Activated CD8-positive, alpha-beta memory T cell treated with anti-CD3 and anti-CD28 coated beads for 24 hours (primary cell): ENCODE results near the gene ATP2C2.

Source experiments
- DNase-seq: peaks from one replicate; pipeline ENCODE4 v3.0.0-alpha.2; 2020

The ATP2C2 gene

DNA sequence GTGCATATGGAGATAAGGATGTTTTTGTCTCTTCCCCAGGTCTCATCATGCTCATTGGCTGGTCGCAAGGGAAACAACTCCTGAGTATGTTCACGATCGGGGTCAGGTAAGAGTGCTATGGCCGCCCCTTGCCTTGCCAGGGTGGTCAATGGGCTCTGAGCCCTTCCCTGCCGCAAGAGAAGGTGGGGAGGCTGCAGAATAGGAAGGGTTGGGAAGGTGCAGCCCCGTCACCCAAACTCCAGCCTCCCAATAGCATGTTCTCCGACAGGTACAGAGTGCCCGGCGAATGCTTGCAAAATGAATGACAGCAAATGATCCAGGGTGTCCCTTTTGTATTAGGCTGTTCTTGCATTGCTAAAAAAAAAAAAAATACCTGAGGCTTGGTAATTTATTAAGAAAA is 57.4 kb downstream of the ATP2C2 start:
- DNase-seq = no peak

DNA sequence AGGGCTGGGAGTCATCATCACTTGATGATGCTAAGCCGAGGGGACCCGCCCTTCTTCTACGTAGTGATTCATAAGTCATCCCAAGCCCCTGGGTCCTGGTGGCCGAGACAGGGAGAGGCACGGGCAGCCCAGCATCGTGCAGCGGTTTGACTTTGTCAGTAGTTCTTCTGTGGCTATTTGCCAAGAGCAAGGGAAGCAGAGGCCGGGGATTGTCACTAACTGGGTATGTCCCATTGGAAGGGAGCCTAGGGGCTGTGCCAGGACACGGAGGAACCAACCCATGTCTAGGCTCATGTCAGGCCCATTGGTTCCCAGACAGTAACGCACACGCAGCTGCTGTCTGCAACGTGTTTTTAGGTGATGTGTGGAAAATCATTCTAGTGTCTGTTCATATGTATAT is 58.5 kb downstream of the ATP2C2 start:
- DNase-seq = no peak

DNA sequence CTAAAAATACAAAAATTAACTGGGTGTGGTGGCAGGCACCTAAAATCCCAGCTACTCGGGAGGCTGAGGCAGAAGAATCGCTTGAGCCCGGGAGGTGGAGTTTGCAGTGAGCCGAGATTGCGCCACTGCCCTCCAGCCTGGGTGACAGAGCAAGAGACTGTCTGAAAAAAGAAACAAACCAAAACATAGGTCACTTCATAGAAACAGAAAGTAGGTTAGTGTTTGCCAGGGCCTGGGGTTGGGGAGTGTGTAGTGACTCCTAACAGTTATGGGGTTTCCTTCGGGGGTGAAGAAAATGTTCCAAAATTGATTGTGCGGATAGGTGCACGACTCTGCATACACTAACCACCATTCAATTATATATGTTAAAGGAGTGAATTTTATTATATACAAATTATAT is 59.2 kb downstream of the ATP2C2 start:
- DNase-seq = no peak

DNA sequence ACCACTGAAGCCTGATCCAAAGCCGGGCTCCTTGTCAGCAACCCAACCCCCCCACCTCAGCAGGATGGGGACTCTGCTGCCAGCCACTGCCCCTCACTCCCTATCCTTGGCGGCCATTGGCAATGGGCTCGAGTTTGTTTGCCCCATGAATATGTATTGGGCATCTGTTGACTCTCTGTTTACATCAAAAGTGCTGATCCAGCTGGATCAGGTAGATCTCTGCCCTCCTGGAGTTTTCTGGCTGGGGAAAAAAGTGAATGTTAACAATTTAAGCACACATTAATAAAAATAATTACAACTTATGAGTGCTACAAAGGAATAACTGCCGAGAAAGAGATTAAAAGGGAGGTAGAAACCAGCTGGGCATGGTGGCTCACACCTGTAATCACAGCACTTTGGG is 62.5 kb downstream of the ATP2C2 start:
- DNase-seq = no peak

DNA sequence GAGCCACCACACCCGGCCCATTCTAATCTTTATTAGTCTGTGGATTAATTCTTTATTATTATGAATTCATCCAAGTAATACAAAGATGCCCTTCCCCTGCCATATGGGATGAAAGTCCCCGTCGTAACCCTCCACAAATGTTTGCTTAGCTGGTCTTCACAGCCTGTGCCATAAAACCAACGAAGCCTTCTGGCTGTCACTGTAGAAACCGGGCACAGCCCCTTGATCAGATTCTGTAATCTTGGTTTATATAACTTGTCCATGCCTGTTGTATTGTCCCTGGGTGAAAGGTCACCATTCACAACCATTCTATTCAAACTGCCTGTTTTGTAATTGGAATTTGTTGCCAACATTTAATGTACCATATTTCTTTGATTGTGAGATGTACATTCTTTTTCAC is 66.5 kb downstream of the ATP2C2 start:
- DNase-seq = no peak

DNA sequence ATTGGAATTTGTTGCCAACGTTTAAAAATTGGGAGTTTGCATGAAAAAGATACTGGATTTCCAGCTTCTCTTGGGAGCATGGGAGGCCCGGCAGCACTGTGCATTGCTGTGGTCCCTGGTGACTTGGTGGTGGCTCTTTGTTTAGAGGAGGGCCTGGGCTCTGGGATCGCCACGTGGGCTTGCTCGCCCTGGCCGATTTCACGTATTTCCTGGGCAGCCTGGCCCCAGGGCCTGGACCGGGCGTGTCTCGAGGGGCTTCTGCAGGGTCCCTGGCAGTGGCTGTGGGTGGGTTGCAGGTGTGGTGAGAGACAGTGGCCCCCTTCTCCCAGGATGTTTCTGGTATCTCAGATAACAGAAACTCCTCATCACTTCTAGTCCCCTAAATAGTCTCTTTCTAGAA is 67.9 kb downstream of the ATP2C2 start:
- DNase-seq = no peak

DNA sequence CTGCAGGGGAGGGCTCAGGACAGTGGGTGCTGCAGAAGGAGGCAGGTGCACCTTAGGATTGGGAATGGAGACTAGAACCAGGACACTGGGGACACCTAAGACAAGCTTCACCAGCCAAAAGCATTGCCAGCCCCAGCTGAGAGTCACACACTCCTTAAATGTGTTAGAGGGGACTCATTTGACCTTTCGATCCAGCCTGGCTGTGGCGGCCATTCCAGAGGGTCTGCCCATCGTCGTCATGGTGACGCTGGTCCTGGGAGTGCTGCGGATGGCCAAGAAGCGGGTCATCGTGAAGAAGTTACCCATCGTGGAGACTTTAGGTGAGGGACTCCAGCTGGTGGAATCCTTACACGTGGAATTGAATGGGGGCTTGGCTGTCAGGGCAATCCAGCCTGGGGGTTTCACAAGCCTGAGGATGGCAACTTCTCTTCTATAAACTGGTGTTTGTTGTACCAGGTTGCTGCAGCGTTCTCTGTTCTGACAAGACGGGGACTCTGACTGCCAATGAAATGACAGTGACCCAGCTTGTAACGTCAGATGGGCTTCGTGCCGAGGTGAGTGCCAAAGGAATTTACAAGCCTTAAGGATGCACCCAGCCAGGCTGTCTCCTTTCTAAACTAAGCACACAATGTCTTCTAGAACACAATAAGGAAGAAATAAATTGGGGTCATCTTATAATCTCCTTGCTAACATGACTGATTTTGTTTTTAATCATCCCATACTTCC is 70.8 kb downstream of the ATP2C2 start:
- DNase-seq = no peak

DNA sequence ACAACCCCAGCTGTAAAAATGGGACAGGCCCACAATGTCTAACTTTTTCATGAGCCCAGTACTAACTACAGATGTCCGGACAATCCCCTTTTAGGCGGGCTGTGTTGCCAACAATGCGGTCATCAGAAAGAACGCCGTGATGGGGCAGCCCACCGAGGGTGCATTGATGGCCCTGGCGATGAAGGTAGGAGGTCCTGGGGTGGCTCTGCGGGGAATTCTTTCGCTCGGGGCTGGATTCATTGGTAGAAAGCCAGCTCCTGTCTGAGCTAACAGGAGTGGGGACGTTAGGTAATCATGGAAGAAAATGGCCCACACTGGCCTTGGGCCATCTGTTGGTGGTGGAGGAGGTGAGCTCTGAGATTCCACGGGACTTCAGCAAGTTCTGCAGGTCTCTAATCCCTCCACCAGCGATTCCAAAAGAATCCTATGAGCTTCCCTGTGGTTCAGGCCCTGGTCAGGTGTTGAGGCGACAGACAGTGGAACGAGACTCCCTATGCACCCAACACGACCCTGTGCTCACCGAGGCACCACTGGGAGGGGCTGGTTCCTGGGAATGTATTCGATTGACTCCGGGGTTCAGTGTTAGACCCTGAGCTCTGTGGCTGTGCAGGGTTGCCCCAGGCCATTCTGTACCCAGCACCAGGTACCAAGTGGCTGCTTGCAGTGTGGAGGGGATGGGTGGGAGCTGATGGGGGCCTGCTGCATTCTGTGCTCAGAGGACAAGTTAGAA is 74.2 kb downstream of the ATP2C2 start:
- no peak for DNase-seq

DNA sequence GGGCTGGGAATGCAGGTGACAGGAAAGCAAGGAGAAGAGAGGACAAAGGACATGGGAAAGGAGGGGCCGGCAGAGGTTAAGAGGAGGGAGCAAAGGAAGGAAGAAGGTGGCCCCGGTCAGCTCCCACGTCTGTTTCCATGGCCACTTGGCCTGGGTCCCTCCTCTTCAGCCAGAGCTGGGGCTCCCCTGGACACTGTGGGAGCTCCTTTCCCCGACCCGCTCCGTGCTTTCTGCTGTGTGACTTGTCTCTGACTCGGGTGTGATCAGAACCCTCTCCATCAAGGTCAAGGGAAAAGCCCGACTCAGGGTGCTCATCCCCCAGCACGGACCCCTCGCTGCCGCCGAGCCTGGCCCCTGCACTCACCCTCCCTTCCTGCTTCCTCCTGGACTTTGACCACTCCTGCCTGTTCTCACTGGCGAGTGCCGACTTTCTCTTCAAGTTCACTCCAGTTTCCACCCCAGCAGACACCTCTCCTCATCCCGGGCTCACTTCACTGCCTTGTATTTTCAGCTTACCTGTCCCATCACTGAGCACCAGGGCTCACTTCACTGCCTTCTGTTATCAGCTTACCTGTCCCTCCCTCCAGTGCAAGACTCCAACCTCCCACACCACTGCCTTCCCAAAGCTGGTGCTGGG is 74.9 kb downstream of the ATP2C2 start:
- DNase-seq = no peak

DNA sequence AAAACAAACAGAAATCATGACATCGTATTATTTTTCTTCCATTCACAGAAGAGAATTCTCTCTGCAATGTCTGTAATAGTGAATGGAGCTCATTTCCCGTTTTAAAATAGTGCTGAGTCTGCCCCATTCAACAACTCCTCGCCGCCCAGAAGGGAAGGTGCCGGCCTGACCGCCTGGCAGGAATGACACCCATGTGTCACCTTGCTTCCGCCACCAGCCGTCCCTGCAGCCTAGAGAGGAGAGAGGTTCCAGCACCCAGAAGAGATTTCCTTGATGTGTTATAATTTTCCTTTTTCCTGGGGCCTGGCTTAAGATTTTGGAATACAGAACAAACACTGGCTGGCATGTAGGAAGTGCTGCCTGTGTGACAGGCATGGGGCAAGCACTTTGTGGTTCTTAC is 76.1 kb downstream of the ATP2C2 start:
- DNase-seq = no peak

DNA sequence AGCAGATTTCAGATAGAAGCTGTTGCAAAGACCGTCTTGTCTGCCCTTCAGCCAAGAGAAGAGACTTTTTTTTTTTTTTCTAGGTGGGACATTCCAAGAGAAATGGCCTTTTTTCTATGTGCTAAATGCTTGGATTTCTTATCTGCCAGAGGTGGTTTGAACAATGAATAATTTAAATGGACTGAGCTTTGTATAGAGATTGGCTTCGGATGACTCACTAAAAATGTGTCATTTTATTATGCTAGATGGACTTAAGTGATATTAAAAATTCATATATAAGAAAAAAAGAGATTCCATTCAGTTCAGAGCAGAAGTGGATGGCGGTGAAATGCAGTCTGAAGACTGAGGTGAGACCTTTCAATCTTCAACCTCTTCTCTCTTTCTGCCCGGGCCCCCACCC is 77.7 kb downstream of the ATP2C2 start:
- no peak for DNase-seq

DNA sequence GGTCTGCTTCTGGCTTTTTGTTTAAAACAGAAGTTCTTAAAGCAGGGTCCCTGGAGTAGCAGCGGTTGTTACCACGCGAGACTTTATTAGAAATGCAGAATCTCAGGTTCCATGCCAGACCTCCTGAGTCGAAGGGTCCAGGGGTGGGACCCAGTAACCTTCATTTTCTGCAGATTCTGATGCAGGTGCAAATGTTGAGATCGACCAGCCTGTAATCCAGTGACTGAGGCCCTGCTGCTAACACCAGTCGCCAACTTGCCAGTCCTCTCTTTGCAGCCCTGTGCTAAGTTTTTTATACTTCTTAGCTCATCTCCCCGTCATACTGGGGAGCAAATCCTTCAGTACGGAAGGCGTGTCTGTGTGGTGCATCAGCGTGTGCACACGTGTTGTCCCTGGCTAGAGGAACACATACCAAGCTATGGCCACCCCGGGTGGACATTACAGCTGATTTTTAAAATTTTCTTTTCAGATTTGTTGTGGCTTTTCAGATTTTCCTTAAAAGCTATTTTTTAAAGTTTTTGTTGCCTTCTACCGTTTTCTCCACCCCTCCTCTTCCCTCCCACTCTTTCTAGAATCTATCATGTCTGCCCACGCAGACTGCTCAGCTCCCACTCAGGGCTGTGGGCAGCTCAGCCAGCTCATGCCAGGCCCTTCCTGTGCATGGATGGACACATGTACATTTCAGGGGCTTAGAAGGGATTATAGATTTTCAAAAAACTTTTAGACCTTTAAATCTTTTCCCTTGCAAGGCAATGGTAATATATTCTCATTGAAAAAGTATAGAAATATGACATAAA is 78.5 kb downstream of the ATP2C2 start:
- no peak for DNase-seq

DNA sequence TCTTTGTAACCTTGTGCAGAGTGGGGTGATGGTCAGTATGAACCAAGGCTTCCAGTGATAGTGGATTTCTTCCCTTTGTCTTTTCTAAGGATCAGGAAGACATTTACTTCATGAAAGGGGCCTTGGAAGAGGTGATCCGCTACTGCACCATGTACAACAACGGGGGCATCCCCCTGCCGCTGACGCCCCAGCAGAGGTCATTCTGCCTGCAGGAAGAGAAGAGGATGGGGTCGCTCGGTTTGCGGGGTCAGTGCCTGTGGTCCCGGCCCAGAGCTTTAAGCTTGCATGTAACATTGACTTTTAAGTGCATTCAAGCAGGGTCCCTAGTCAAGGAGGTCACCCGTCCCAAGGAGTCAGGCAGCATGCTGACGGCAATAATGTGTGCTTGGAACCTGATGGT is 80.1 kb downstream of the ATP2C2 start:
- DNase-seq = no peak

DNA sequence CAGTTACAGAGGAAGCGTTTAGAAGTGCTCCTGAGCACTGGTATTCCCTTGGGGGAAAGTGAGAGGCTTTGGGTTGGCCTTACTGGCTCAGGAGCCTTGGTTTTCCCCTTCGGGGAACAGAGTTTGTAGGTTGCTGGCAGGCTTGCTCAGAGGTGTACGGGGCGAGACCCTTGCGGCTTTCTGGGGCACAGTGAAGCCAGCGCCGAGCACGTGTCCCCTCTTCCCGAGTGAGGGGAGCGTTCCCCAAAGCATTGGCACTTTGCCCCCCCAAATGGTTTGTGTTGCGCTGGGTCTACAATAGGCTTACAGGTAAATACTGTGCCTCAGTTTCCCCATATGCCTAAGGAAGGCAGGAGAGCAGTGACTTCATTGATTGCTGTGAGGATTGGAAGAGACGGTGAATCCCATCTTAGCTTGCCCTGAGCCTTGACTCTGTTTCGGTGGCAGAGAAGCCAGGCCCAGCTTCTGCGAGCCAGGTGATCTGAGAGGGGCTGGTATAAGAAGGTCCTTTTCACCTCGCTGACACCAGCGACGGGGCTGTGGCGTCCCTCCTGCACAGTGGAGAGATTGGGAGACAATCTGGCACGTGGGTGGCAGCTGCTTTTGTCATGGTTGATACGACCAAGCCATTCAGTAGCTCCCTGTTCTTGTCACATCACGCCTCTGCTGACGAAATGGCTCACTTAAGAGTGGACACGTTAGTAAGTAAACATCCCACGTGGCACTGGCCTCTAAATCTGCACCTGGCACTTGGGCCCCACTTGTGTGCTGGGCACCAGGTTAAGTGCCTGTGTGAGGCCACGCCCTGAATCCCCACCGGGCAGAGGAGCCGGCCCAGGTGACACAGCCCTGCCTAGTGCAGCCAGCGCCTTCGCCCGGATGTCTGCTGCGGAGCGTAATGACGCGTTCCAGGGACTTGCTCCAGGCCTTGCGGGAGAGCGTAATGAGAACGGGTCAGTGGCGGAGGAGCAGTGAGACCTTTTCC is 81.1 kb downstream of the ATP2C2 start:
- DNase-seq = peak; percentile 49

DNA sequence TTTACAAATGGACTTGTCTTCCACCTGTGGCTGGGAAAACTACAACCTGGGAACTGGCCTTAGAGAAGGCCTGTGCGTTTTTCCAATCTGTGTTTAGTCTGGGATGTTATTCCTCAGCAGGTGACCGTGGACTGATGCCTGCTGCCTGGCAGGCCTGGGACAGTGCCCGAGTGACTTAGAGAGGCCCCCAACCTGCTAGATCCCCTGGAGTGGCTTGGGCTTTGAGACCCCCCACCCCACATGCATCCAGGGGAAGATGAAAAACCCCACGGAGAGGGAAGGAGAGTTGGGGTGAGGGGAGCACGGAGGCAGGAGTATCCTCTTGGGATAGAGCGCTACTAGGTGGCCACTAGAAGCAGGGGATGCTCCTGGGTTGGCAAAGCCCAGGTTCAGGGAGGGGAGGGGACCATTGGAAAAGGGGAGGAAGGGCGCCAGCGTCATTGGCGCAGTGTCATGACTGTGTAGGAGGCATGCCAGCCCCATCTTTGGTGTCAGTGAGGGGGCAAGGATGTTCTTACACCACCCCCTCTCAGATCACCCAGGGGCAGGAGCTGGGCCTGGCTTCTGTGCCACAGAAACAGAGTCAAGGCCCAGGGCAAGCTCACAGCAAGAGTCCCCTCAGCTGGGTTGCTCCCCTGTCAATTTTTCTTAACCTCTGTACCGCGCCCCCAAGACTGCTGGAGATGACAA is 82.0 kb downstream of the ATP2C2 start:
- peak; percentile 32 for DNase-seq

DNA sequence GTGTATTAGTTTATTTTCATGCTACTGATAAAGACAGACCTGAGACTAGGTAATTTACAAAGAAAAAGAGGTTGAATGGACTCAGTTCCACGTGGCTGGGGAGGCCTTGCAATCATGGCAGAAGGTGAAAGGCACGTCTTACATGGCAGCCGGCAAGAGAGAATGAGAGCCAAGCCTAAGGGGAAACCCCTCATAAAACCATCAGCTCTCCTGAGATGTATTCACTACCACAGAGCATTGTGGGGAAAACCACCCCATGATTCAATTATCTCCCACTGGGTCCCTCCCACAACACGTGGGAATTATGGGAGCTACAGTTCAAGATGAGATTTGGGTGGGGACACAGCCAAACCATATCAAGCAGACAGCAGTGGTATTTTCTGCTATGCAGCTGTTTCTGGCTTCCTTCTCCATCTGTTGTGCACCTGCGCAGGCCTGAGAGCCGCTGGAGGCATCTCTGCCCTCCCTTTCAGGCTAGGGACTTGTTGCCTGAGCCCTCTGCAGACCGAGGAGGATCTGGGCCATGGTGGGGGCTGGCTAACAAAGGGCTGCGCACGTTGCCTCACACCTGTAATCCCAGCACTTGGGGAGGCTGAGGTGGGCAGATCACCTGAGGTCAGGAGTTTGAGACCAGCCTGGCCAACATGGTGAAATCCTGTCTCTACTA is 82.8 kb downstream of the ATP2C2 start:
- DNase-seq = peak; percentile 35

DNA sequence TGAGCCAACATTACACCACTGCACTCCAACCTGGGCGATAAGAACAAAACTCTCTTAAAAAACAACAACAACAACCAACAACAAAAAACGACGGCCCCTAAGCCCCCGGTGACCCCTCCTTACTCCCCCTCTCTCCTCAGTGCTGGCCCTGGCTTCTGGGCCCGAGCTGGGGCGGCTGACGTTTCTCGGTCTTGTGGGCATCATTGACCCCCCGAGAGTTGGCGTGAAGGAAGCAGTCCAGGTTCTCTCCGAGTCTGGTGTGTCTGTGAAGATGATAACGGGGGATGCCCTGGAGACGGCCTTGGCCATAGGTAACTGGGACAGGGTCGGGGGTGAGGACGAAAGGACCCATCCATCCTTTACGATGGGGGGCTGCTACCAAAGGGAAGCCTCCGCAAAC is 83.4 kb downstream of the ATP2C2 start:
- peak; percentile 30 for DNase-seq

DNA sequence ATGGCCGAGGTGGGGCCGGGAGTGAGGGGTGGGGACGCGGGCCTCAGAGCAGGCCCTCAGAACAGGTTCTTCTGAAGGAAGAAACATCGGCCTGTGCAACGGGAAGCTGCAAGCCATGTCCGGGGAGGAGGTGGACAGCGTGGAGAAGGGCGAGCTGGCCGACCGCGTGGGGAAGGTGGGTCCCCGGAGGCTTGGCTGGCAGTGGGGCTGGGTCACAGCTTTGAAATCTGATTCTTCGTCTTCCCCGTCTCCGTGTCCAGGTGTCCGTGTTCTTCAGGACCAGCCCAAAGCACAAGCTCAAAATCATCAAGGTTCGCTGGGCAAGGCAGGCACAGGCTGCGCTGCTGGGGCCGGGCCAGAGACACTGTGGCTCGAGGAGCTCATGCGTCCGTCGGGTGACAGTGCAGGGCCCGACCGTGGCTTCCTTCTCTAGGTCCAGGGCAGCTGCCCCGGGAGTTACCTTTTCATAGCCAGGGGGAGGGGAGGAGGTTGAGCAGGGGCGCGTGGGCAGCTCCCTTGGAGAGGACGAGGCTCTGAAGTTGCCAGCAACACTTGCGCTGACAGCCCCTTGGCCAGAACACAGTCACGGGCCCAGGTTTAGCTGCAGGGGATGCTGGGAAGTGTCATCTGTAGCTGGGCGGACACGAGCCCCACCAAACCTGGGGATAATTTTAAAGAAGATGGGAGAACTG is 84.9 kb downstream of the ATP2C2 start:
- DNase-seq = peak; percentile 41

DNA sequence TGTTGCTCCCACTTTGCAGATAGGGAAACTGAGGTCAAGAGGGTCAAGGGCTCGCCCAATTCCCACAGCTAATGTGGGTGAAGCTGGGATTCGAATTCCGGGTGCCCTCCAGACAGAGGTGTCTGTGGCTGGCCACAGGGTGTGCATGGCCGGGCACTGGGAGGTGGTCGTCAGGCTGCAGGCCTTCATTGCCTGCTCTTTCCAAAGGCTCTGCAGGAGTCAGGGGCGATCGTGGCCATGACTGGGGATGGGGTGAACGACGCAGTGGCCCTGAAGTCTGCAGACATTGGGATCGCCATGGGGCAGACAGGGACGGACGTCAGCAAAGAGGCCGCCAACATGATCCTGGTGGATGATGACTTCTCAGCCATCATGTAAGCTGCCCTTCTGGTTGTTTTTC is 86.3 kb downstream of the ATP2C2 start:
- peak; percentile 17 for DNase-seq

DNA sequence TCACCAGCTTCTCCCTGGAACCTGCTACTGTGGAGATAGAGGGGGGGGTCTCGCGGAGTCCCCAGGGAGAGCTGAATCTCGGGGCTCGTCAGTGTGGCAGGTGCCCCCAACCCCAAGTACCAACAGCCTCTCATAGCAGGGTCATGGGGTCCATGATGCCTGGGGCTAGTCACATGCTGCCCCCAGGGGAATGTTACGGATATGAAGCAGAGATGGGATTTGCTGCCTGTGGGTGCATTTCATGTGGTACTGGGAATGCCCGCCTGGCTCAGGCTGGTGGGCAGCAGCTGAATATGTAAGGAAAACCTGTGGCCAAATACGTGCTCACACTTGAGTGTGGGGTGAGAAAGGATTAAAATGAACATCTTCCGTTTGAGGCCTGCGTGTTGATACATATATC is 86.7 kb downstream of the ATP2C2 start:
- DNase-seq = peak; percentile 17
